Activated T-cell treated with anti-CD3 and anti-CD28 coated beads, Interleukin-2, amount 50 U/mL, for 1 hour (primary cell): ENCODE data around the gene RASAL1.
"Not testable (repeated sequence)": the region's sequence is repeated elsewhere in the genome, so short reads cannot be mapped to it uniquely, and the experiment has no call there.

ENCODE experiments used
- DNase-seq: peaks from one replicate; pipeline ENCODE4 v3.0.0-alpha.2; 2020

RASAL1 gene

DNA sequence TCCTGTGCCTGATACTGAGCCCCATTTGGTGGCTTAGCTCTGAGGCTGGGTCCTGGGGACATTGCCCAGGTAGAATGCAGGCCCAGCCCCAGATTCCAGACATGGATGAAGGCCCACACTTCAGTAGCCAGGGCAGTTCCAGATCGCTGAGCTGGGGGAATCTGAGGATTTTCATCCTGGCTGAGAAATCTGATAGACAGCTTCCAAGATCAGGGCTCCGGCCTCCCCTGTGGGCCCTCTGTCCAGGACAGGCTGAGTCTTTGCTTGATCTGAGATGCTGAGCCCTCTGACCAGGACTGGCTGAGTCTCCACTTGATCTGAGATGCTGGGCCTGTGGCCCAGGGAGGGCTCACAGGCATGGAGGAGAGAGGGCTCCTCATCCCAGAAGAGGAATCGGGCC lies 3.3 kb upstream of the RASAL1 start:
- DNase-seq, result no peak

DNA sequence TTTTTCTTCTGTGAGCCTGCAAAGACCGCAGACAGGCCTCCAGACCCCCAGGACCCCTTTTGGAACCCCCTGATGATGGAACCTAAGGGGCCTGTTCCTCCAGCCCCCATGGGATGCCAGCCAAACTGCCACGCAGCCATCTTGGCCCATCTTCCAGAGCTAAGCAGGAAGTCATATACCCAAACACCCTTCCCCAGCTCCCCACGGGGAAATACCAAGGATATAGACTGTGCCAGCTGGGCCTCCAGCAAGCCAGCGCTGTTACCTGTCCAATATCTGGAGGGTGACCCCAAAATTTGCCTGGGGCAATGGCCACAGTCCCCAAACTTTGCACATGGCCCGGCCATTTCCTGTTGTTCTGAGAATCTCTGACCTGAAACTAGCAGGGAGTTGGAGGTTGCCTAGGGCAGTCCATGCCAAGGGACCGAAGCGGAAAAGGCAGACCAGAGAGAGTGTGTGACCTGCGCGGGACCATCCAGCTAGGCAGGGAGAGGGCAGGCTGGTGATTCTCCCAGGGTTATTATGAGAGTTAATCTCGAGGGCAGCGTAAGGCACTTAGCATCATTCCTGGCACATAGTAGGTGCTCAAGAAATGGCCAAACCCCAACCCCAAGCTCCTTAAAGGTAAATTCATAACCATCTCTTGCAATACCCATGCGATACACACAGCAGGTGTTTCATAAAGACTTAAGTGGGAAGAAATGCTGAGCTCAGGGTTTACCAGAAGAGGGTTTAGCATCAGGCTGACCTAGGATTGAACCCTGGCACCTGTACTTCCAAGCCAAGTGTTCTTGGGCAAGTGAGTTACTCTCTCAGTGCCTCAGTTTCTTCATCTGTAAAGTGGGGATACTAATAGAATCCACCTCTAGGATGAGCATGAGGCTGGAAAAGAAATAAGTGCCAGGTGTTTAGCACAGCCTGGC lies 2.6 kb upstream of the RASAL1 start:
- DNase-seq, result no peak

GRCh38 chr12:113136990-113137511 lies 1.5 kb upstream of the RASAL1 start:
- no peak for DNase-seq

GRCh38 chr12:113136128-113136989 lies 798 bp upstream of the RASAL1 start:
- DNase-seq, result peak; percentile 70

DNA sequence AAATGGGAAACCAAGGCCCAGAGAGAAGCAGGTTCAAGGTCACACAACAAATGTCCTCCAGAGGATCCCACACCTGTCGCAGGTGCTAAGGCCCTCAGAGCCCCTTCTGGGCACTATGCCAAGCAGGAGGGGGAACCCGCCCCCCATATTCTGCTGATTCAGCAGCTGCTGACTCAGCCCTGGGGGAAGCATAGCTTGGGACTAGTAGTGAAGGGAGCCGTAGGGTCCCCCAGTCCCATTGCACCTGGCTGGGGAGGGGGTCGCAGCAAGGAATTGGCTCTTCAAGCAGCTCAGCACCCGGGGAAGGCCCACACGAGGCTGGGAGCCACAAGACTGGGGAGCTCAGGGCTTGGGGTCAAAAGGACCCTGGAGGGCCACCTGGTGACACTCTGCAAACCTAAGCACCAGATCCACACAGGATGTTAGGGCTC lies 1.0 kb downstream of the RASAL1 start:
- no peak for DNase-seq

DNA sequence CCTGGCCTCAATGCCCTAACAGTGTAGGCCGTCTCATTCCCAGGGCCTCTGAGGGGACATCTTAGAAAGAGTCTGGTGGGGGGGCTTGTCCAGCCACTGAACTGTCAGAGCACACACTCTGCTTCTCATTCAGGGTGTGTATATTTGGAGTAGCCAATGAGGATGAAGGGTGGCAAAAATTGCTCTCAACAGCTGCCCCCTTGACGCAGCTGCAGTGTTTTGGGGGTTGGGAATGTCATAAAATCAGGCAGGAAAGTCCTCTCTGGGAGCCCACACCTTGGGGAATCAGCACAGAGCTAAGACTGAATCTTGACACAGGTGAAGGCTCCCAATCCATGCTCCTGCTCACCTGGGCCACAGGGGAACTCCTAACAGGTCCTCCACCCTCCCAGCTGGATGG lies 1.5 kb downstream of the RASAL1 start:
- DNase-seq, result no peak

DNA sequence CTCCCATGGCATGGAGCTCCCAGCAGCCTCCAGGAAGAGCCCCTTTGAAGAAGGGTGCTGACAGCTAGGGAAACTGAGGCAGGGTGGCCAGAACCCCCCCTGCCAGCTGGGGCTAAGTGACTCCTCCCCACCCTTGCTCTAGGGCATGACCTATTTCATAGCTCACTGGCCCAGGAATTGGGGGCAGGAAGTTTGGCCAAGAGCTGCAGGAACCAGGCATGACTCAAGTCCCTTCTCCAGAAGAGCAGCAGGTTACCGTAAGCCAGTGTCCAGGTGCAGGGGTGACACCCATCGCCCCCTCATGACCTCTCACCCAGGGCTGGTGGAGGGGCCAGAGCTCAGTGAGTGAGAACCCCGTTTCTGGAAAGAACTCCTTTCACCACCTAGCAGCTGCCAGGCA lies 1.9 kb downstream of the RASAL1 start:
- DNase-seq, result no peak

DNA sequence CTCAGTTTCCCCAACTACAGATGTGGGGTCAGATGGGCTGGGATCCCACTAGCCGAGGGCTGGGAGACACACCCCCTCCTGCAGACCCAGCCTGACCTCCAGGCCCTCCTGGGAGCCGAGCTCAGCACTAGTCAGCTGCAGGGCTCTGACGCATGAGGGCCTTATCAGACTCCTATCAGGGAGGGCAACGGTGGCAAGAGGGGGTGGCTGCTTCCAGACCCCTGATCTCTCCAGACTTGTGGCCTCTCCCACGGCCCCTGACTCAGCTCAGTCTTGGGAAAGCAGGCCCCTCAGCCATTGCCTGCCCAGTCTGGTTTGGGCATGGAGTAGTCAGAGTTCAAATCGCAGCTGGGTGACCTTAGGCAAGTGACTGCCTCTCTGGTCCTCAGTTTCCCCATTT lies 2.5 kb downstream of the RASAL1 start:
- no peak for DNase-seq

GRCh38 chr12:113131556-113131955 lies 4.0 kb downstream of the RASAL1 start:
- DNase-seq, result no peak

DNA sequence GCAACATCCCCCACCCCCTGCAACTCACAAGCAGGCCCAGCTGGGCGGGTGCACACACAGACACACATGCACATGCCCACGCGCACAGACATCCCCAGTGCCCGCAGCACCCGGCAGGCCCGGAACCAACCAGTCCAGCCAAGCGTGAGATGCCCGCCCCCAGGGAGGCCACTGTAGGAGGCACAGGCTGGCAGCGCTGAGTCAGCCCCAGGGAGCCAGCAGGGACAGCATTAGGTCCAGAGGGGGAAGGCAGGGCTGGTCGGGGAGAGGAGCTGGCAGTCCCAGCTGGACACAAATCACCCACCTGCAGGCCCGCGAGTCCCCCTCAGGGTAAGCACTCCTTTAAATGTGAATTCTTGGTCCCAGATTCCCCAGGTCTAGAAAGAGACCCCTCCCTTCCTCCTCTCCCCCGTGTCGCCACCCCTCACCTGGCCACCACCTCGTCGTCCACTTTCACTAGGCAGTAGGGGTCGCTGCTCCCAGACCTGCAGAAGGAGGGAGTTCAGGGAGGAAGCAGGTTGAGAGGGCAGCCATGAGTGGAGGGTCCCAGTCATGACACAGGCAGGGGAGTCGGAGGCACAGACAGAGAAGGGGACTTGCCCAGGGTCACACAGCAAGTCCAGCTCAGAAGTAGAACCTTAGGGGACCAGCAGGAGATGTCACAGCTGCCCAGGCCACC lies 5.0 kb downstream of the RASAL1 start:
- no peak for DNase-seq

GRCh38 chr12:113129664-113130456 lies 5.7 kb downstream of the RASAL1 start:
- DNase-seq, result no peak

DNA sequence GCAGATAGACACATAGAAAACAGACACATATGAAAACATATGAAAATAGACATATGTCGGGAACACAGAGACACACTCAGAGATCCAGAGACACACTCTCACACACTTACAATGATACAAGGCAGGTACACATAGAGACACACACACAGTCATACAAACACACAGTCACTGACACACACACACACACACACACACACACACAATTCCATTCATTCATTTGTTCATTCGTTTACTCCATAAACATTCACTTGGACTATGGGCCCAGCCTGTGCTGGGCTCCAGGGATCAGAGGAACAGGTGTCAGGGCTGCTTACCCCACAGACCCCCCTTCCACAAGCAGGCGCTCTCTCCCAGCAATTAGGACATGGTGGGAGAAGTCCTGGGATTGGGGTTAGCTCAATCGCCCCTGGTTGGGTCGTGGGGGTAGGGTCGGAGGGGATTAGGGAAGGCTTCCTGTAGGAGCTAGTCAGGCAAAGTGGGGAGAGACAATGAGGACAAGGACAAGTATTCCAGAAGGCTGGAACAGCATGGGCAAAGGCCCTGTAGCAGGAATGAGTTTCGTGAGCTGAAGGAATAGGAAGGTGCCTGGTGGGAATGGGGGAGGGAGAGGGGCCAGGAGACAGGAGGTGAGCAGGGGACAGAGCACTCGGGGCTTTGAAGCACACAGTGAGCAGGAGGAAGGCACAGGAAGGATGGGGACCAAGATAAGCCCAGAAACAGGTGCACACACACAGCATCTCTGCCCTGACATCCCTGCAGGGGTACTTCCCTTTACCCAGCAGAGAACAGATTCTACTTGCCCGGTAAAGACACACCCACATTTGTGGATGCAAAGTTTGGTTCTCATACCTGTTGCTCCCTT lies 6.5 kb downstream of the RASAL1 start:
- no peak for DNase-seq

GRCh38 chr12:113127791-113128199 lies 7.8 kb downstream of the RASAL1 start:
- DNase-seq, result no peak

- no peak for DNase-seq
Observed at GRCh38 chr12:113120670-113121370, 14.7 kb downstream of the RASAL1 start.

GRCh38 chr12:113119980-113120669 lies 15.4 kb downstream of the RASAL1 start:
- no peak for DNase-seq

- no peak for DNase-seq
Observed at GRCh38 chr12:113118142-113118541, 17.4 kb downstream of the RASAL1 start.

GRCh38 chr12:113117684-113118083 lies 17.9 kb downstream of the RASAL1 start:
- DNase-seq, result not testable (repeated sequence)

- DNase-seq, result no peak
Observed at GRCh38 chr12:113116875-113117274, 18.7 kb downstream of the RASAL1 start.

DNA sequence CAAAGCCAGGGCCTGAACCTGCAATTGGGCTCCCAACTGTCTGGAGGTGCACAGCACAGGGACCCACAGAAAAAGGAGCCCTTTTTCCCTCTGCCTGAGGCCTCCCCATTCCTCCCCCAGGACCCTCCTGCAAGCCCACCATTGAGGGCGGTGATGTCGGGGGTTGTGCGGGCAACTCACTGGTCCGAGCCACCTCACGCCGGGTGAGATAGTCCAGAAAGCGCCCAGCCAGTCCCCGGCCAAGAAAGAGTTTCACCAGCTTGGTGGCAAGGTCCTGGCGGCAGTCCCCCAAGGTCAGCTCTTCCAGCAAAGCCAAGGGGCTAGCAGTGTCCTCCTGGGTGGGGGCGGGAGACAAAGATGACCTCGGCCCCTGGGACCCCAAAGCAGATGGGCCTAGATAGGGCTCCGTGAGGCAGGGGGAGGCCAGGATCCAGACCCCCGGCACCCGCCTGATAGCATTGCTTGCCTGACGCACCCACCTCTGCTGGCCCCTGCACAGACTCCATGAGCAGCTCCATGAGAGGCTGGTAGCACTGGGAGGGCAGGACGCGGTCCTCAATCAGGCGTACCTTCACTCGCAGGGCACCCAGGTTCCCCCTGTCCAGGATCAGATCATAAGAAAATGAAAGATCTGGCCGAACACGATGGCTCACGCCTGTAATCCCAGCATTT lies 20.0 kb downstream of the RASAL1 start:
- no peak for DNase-seq
